ENCODE results near the gene OPCML. TPM values are rescaled to one million over a fixed set of nuclear protein-coding genes. Genes with fewer than 3 reads are reported as not detected.

OPCML gene
- total RNA-seq, 2 donors from 2014 or later, result not detected

GRCh38 chr11:133162227-133162626 lies 370.1 kb downstream of the OPCML start:
- Mint-ChIP-seq H3K4me3 (no peak overlapping the region), H3K36me3 (ENCODE audit: low read depth) (peaks cover 4% of the 10 kb centered on the region), H3K27me3 (peaks cover 48% of the 10 kb centered on the region), H3K27ac (no peak overlapping the region), H3K4me1 (peaks cover 2% of the 10 kb centered on the region)
- DNase-seq (no peak), ATAC-seq (no peak)
- H3K9me3 ChIP-seq (ENCODE audit: control insufficient read depth, low read length, poor library complexity, severe bottlenecking), result no peaks in the 10 kb centered on the region

GRCh38 chr11:133160754-133161153 lies 371.5 kb downstream of the OPCML start:
- DNase-seq (no peak), ATAC-seq (no peak)
- H3K27me3 Mint-ChIP-seq, result peaks cover 58% of the 10 kb centered on the region
- no peak overlapping the region for H3K4me3 Mint-ChIP-seq
- H3K27ac Mint-ChIP-seq, result no peak overlapping the region
- peaks cover 6% of the 10 kb centered on the region for H3K36me3 Mint-ChIP-seq (ENCODE audit: low read depth)
- H3K4me1 Mint-ChIP-seq, result peaks cover 2% of the 10 kb centered on the region
- H3K9me3 ChIP-seq (ENCODE audit: control insufficient read depth, low read length, poor library complexity, severe bottlenecking), result no peaks in the 10 kb centered on the region

- no peak overlapping the region for H3K27ac Mint-ChIP-seq
- H3K36me3 Mint-ChIP-seq (ENCODE audit: low read depth), result peaks cover 6% of the 10 kb centered on the region
- H3K27me3 Mint-ChIP-seq, result peaks cover 64% of the 10 kb centered on the region
- no peaks in the 10 kb centered on the region for H3K9me3 ChIP-seq (ENCODE audit: control insufficient read depth, low read length, poor library complexity, severe bottlenecking)
- ATAC-seq (no peak), DNase-seq (no peak)
- H3K4me1 Mint-ChIP-seq, result peaks cover 2% of the 10 kb centered on the region
- H3K4me3 Mint-ChIP-seq, result no peak overlapping the region
These were observed 375.1 kb downstream of the OPCML start for GRCh38 chr11:133156986-133157745.

- peaks cover 50% of the 10 kb centered on the region for H3K27me3 Mint-ChIP-seq
- DNase-seq (no peak), ATAC-seq (no peak)
- H3K4me1 Mint-ChIP-seq, result no peaks in the 10 kb centered on the region
- no peak overlapping the region for H3K4me3 Mint-ChIP-seq
- H3K27ac Mint-ChIP-seq, result no peak overlapping the region
- no peaks in the 10 kb centered on the region for H3K9me3 ChIP-seq (ENCODE audit: control insufficient read depth, low read length, poor library complexity, severe bottlenecking)
- peaks cover 2% of the 10 kb centered on the region for H3K36me3 Mint-ChIP-seq (ENCODE audit: low read depth)
These were observed 377.5 kb downstream of the OPCML start for GRCh38 chr11:133154781-133155180.

GRCh38 chr11:133154076-133154475 lies 378.2 kb downstream of the OPCML start:
- Mint-ChIP-seq H3K27ac (no peak overlapping the region), H3K27me3 (peaks cover 45% of the 10 kb centered on the region), H3K36me3 (ENCODE audit: low read depth) (peaks cover 2% of the 10 kb centered on the region), H3K4me1 (no peaks in the 10 kb centered on the region), H3K4me3 (no peak overlapping the region)
- no peaks in the 10 kb centered on the region for H3K9me3 ChIP-seq (ENCODE audit: control insufficient read depth, low read length, poor library complexity, severe bottlenecking)
- no peak for ATAC-seq
- DNase-seq, result no peak

GRCh38 chr11:133153031-133153430 lies 379.3 kb downstream of the OPCML start:
- no peak for DNase-seq
- no peaks in the 10 kb centered on the region for H3K9me3 ChIP-seq (ENCODE audit: control insufficient read depth, low read length, poor library complexity, severe bottlenecking)
- no peaks in the 10 kb centered on the region for H3K4me1 Mint-ChIP-seq
- H3K27me3 Mint-ChIP-seq, result peaks cover 42% of the 10 kb centered on the region
- no peak overlapping the region for H3K27ac Mint-ChIP-seq
- no peak for ATAC-seq
- H3K36me3 Mint-ChIP-seq (ENCODE audit: low read depth), result peaks cover 2% of the 10 kb centered on the region
- no peak overlapping the region for H3K4me3 Mint-ChIP-seq

- no peaks in the 10 kb centered on the region for H3K36me3 Mint-ChIP-seq (ENCODE audit: low read depth)
- no peaks in the 10 kb centered on the region for H3K4me1 Mint-ChIP-seq
- H3K27ac Mint-ChIP-seq, result no peak overlapping the region
- ATAC-seq (no peak), DNase-seq (no peak)
- H3K27me3 Mint-ChIP-seq, result peaks cover 11% of the 10 kb centered on the region
- no peaks in the 10 kb centered on the region for H3K9me3 ChIP-seq (ENCODE audit: control insufficient read depth, low read length, poor library complexity, severe bottlenecking)
- no peak overlapping the region for H3K4me3 Mint-ChIP-seq
These were observed 382.6 kb downstream of the OPCML start for GRCh38 chr11:133149698-133150097.

GRCh38 chr11:133147625-133148024 lies 384.7 kb downstream of the OPCML start:
- no peak overlapping the region for H3K27ac Mint-ChIP-seq
- H3K4me3 Mint-ChIP-seq, result no peak overlapping the region
- H3K9me3 ChIP-seq (ENCODE audit: control insufficient read depth, low read length, poor library complexity, severe bottlenecking), result no peaks in the 10 kb centered on the region
- no peak for ATAC-seq
- no peaks in the 10 kb centered on the region for H3K4me1 Mint-ChIP-seq
- H3K36me3 Mint-ChIP-seq (ENCODE audit: low read depth), result no peaks in the 10 kb centered on the region
- no peak for DNase-seq
- peaks cover 5% of the 10 kb centered on the region for H3K27me3 Mint-ChIP-seq

- Mint-ChIP-seq H3K27ac (no peak overlapping the region), H3K4me1 (no peaks in the 10 kb centered on the region)
- ATAC-seq, result no peak
These were observed 385.5 kb downstream of the OPCML start for GRCh38 chr11:133146697-133147306.

GRCh38 chr11:133137939-133138338 lies 394.4 kb downstream of the OPCML start:
- no peak overlapping the region for H3K27ac Mint-ChIP-seq
- H3K36me3 Mint-ChIP-seq (ENCODE audit: low read depth), result no peaks in the 10 kb centered on the region
- no peaks in the 10 kb centered on the region for H3K9me3 ChIP-seq (ENCODE audit: control insufficient read depth, low read length, poor library complexity, severe bottlenecking)
- DNase-seq (no peak), ATAC-seq (no peak)
- H3K4me1 Mint-ChIP-seq, result peaks cover 2% of the 10 kb centered on the region
- H3K27me3 Mint-ChIP-seq, result peaks cover 36% of the 10 kb centered on the region
- no peak overlapping the region for H3K4me3 Mint-ChIP-seq

More at GRCh38 chr11:133146697-133147306, 385.5 kb downstream of the OPCML start:
- Mint-ChIP-seq H3K36me3 (ENCODE audit: low read depth) (no peaks in the 10 kb centered on the region), H3K4me3 (no peak overlapping the region), H3K27me3 (no peaks in the 10 kb centered on the region)
- H3K9me3 ChIP-seq (ENCODE audit: control insufficient read depth, low read length, poor library complexity, severe bottlenecking), result no peaks in the 10 kb centered on the region
- no peak for DNase-seq

GRCh38 chr11:133137270-133137669 lies 395.0 kb downstream of the OPCML start:
- Mint-ChIP-seq H3K4me1 (peaks cover 2% of the 10 kb centered on the region), H3K36me3 (ENCODE audit: low read depth) (no peaks in the 10 kb centered on the region), H3K4me3 (no peak overlapping the region), H3K27ac (no peak overlapping the region), H3K27me3 (peaks cover 36% of the 10 kb centered on the region)
- H3K9me3 ChIP-seq (ENCODE audit: control insufficient read depth, low read length, poor library complexity, severe bottlenecking), result no peaks in the 10 kb centered on the region
- DNase-seq, result no peak
- ATAC-seq, result no peak

GRCh38 chr11:133136376-133136775 lies 395.9 kb downstream of the OPCML start:
- H3K9me3 ChIP-seq (ENCODE audit: control insufficient read depth, low read length, poor library complexity, severe bottlenecking), result no peaks in the 10 kb centered on the region
- peaks cover 2% of the 10 kb centered on the region for H3K4me1 Mint-ChIP-seq
- no peak overlapping the region for H3K4me3 Mint-ChIP-seq

GRCh38 chr11:133134314-133135173 lies 397.8 kb downstream of the OPCML start:
- peaks cover 2% of the 10 kb centered on the region for H3K4me1 Mint-ChIP-seq
- no peaks in the 10 kb centered on the region for H3K9me3 ChIP-seq (ENCODE audit: control insufficient read depth, low read length, poor library complexity, severe bottlenecking)
- H3K36me3 Mint-ChIP-seq (ENCODE audit: low read depth), result no peaks in the 10 kb centered on the region
- peak; percentile 12 to 18 (median 16) for DNase-seq
- peaks cover 40% of the 10 kb centered on the region for H3K27me3 Mint-ChIP-seq
- H3K27ac Mint-ChIP-seq, result no peak overlapping the region
- no peak overlapping the region for H3K4me3 Mint-ChIP-seq
- peak; percentile 35 for ATAC-seq

More at GRCh38 chr11:133136376-133136775, 395.9 kb downstream of the OPCML start:
- Mint-ChIP-seq H3K36me3 (ENCODE audit: low read depth) (no peaks in the 10 kb centered on the region), H3K27ac (no peak overlapping the region), H3K27me3 (peaks cover 37% of the 10 kb centered on the region)
- no peak for DNase-seq
- no peak for ATAC-seq
